Measurements from ENCODE around the gene SCAMP3. TPM values are rescaled to one million over a fixed set of nuclear protein-coding genes. Genes with fewer than 3 reads are reported as not detected.

Gene SCAMP3
- total and polyA plus RNA-seq, 10 of the 15 experiments (the other 5 are each of a cell fraction or from before 2014, with no cell fraction given) = 17.2 to 133 (median 87.3) TPM

DNA sequence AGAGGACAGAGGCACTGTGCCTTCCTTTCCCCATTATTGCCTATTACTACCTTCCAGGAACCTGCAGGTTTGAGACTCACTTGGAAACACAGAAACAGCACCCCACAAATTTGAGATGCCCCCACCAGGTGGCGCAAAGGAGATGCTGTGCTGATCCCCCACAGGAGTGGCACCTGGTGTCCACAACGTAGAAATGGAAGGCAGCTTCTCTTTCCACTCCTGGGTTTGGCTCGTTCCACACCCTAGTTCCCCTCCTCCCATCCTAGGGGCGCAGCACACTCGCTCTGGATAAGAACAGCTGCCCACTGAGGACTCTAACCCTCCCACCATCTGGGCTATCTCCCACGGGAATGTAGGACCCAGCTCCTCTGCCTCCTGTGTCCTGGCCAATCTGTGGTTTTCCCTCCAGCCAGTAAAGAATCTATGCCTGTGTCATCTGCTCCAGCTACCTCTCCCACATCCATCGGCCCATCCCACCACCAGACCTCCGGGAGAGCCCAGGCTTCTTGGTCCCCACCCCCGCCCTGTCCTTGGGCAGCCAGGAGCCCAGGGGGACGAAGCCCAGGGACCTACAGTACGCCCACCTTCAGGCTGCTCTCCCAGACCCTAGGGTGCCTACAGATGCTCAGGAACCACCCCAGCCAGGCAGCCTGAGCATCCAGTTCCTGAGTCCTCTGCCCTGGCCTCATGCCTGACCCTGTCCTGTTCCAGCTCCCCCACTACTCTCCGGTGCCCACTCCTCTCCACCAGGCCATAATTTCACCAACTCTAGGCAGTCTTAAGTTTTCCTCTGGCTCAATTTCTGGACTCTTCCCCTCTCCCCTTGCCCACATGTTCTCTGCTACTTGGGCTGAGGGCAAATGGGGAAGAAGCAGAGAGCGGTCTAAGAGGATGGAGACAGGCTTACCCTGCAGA lies 55.0 kb downstream of the SCAMP3 start (continued):
- TF ChIP-seq, protein P1, sequence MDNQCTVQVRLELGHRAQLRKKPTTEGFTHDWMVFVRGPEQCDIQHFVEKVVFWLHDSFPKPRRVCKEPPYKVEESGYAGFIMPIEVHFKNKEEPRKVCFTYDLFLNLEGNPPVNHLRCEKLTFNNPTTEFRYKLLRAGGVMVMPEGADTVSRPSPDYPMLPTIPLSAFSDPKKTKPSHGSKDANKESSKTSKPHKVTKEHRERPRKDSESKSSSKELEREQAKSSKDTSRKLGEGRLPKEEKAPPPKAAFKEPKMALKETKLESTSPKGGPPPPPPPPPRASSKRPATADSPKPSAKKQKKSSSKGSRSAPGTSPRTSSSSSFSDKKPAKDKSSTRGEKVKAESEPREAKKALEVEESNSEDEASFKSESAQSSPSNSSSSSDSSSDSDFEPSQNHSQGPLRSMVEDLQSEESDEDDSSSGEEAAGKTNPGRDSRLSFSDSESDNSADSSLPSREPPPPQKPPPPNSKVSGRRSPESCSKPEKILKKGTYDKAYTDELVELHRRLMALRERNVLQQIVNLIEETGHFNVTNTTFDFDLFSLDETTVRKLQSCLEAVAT (IDR thresholded peaks at IDR 0.05) = 0 out of 2 replicates have a peak, but pooled peaks have one; percentile 41
- TF ChIP-seq, protein P2, sequence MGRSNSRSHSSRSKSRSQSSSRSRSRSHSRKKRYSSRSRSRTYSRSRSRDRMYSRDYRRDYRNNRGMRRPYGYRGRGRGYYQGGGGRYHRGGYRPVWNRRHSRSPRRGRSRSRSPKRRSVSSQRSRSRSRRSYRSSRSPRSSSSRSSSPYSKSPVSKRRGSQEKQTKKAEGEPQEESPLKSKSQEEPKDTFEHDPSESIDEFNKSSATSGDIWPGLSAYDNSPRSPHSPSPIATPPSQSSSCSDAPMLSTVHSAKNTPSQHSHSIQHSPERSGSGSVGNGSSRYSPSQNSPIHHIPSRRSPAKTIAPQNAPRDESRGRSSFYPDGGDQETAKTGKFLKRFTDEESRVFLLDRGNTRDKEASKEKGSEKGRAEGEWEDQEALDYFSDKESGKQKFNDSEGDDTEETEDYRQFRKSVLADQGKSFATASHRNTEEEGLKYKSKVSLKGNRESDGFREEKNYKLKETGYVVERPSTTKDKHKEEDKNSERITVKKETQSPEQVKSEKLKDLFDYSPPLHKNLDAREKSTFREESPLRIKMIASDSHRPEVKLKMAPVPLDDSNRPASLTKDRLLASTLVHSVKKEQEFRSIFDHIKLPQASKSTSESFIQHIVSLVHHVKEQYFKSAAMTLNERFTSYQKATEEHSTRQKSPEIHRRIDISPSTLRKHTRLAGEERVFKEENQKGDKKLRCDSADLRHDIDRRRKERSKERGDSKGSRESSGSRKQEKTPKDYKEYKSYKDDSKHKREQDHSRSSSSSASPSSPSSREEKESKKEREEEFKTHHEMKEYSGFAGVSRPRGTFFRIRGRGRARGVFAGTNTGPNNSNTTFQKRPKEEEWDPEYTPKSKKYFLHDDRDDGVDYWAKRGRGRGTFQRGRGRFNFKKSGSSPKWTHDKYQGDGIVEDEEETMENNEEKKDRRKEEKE (IDR thresholded peaks at IDR 0.05) = no peak
- TF ChIP-seq IKZF1 (conservative IDR thresholded peaks at IDR 0.05) (peak; percentile 55), GATAD2B (conservative IDR thresholded peaks at IDR 0.05; ENCODE audit: low read depth) (0 out of 2 replicates have a peak, but pooled peaks have one; percentile 26), ZBTB40 (IDR thresholded peaks at IDR 0.05; ENCODE audit: borderline replicate concordance) (no peak), HDGF (IDR thresholded peaks at IDR 0.05) (no peak), BRCA1 (IDR thresholded peaks at IDR 0.05; ENCODE audit: low read depth, low read length) (no peak), ETV6 (conservative IDR thresholded peaks at IDR 0.05 in 1 of 2, IDR thresholded peaks at IDR 0.05 in 1 of 2; ENCODE audit: borderline replicate concordance in 1 of 2, low read depth in 1 of 2) (no peak), YBX1 (IDR thresholded peaks at IDR 0.05) (no peak), CREM (IDR thresholded peaks at IDR 0.05; ENCODE audit: low read depth) (no peak), CHD2 (IDR thresholded peaks at IDR 0.05; ENCODE audit: borderline replicate concordance, low read depth, low read length) (no peak), STAT3 (IDR thresholded peaks at IDR 0.05; ENCODE audit: low read depth, low read length) (no peak), TCF3 (IDR thresholded peaks at IDR 0.05; ENCODE audit: borderline replicate concordance, insufficient read depth, low read depth, low read length) (0 out of 2 replicates have a peak, but pooled peaks have one; percentile 47), FOXK2 (IDR thresholded peaks at IDR 0.05) (no peak), TCF12 (IDR thresholded peaks at IDR 0.05; ENCODE audit: low read depth, low read length) (peak; percentile 60; the same call in 1 of the 2 replicates), RB1 (IDR thresholded peaks at IDR 0.05; ENCODE audit: borderline replicate concordance) (peak; percentile 45; the same call in 1 of the 2 replicates)
- TF ChIP-seq, protein P3, sequence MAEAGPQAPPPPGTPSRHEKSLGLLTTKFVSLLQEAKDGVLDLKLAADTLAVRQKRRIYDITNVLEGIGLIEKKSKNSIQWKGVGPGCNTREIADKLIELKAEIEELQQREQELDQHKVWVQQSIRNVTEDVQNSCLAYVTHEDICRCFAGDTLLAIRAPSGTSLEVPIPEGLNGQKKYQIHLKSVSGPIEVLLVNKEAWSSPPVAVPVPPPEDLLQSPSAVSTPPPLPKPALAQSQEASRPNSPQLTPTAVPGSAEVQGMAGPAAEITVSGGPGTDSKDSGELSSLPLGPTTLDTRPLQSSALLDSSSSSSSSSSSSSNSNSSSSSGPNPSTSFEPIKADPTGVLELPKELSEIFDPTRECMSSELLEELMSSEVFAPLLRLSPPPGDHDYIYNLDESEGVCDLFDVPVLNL (IDR thresholded peaks at IDR 0.05; ENCODE audit: low read depth, low read length) = no peak
- TF ChIP-seq, protein P4, sequence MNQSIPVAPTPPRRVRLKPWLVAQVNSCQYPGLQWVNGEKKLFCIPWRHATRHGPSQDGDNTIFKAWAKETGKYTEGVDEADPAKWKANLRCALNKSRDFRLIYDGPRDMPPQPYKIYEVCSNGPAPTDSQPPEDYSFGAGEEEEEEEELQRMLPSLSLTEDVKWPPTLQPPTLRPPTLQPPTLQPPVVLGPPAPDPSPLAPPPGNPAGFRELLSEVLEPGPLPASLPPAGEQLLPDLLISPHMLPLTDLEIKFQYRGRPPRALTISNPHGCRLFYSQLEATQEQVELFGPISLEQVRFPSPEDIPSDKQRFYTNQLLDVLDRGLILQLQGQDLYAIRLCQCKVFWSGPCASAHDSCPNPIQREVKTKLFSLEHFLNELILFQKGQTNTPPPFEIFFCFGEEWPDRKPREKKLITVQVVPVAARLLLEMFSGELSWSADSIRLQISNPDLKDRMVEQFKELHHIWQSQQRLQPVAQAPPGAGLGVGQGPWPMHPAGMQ (IDR thresholded peaks at IDR 0.05; ENCODE audit: borderline replicate concordance) = no peak

Measured in GM12878 (cell line).